DMS 273 treated with DMSO at 0.1 percent for 48 hours (cell line): ENCODE measurements around the gene ZNF808.
"Not testable (repeated sequence)": the region's sequence is repeated elsewhere in the genome, so short reads cannot be mapped to it uniquely, and the experiment has no call there.

Experiments used
- DNase-seq: peaks from one replicate; lab custom pipeline; 2025; lab: John Stamatoyannopoulos, UW

Gene ZNF808

DNA sequence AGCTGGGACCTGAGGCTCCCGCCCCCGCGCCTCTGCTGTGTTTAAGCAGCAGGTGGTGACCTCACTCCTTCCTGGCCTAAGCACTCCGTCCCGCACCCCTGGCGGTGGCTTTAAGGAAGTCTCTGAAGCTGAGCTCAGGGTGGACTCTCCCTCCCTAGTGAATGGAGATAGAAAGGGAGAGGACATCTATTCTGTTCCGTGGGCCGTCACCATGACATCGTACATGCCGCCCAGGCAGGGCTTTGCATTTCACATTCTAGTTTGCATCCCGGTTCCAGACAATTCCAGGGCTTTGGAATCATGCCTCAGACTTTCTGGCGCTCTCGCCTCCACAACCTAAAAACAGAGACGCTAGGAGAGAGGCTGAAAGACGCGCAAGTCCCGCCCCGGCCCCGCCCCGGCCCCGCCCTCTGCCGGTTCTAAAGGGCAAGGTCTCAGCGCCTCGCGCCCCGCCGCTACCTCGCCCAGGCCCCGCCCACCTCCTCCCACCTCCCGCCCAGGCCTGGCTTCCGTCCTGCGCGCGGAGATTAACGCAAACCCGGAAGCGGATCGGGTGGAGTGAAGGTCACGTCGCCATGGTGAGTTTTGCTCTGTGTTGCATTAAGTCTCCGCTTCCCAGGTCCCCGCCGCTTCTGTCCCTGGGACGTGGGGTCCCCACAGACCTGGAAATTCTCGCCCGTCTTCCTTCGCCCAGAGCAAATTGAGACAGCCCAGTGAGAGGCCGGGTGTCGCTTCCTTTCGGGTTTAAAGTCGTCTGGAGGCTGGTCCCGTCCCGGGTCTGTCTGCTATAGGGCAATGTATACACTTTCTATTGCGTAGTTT, at the start of gene ZNF808:
ZNF808 (plus strand) TSS at position 535 of the 822 bp plus-strand sequence. CDS start 15,617 bp downstream, outside the sequence.
- peak; percentile 85 for DNase-seq

- DNase-seq, result not testable (repeated sequence)
Measured at GRCh38 chr19:52484111-52484743, 43.2 kb upstream of the ZNF808 start.

DNA sequence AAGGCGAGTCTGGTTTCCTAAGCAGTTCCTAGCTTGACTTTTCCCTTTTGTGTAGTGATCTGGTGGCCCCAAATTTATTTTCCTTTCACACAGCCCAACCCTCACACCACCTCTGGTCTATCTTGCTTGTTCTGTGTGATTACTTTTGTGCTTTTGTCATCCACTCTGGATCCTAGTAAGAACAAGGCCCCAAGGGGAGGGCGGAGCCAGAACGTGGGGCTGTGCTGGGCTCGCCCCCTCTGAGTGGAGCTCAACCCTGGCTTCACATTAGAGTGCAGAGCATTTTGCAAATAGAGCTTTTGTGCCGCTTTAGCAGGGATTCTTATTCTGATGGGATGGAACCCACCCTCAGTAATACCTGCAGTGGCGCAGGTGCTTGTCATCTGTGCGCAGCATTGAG, 42.4 kb upstream of the ZNF808 start:
- DNase-seq, result not testable (repeated sequence)

- DNase-seq, result not testable (repeated sequence)
Measured at GRCh38 chr19:52485561-52486240, 41.8 kb upstream of the ZNF808 start.

DNA sequence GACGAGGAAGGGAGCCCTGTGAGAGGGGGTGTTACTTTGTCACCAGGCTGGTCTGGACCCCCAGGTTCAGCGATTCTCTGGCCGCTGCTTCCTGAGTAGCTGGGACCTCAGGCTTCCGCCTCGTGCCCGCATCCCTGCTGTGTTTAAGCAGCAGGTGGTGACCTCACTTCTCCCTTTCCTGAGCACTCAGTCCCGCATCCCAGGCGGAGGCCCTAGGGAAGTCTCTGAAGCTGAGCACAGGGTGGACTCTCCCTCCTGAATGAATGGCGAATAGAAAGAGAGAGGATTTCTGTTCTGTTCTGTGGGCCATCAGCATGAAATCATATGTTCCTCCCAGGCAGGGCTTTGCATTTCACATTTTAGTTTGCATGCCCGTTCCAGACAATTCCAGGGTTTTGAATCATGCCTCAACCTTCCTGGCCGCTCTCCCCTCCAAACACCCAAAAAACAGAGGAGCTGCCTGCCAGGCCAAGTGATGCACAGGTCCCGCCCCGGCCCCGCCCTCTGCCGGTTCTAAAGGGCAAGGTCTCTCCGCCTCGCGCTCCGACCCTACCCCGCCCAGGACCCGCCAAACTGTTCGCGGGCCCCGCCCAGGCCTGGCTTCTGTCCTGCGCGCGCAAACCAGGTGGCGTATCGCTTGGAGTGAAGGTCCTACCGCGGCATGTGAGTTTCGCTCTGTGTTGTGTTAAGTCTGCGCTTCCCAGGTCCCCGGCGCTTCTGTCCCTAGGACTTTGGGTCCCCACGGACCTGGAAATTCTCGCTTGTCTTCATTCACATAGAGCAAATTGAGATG, 35.1 kb upstream of the ZNF808 start:
- DNase-seq, result no peak

DNA sequence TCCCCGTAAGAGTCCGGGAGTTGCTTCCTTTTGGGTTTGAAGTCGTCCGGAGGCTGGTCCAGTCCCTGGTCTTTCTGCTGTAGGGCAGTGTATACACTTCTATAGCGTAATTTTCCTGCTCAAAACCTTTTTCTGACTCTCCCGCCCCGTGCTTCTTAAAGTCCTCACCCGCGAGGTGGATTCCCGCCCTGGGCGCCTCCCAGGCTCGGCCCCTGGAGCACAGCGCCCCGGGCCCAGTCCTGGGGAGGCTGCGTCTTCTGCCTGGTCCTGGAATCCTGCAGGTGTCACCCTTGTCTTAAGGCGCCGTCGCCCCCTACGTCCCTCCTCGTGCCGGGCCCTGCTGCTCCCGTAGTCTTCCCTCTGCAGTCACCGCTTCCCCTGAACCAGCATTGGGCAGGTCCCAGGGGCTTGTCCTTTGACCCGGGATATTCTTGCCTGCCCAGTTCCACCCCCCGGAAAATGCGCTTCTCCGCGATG, 34.4 kb upstream of the ZNF808 start:
- no peak for DNase-seq

- DNase-seq, result no peak
Measured at GRCh38 chr19:52494518-52494917, 33.0 kb upstream of the ZNF808 start.

GRCh38 chr19:52498571-52498970, 28.9 kb upstream of the ZNF808 start:
- DNase-seq, result no peak

- not testable (repeated sequence) for DNase-seq
Measured at GRCh38 chr19:52500474-52500873, 27.0 kb upstream of the ZNF808 start.

- not testable (repeated sequence) for DNase-seq
Measured at GRCh38 chr19:52500991-52501390, 26.5 kb upstream of the ZNF808 start.

DNA sequence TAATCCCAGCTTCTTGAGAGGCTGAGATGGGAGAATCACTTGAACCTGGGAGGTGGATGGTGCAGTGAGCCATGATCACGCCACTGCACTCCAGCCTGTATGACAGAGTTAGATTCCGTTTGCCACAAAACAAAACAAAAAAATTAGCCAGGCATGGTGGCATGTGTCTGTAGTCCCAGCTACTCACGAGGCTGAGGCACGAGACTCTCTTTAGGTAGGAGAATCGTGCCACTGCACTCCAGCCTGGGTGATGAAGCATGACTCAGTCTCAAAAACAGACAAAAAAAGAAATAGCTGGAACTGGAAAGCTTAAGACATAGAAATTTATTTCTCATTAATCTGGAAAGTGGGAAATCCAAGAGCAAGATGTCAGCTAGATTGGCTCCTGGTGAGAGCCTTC, 20.2 kb upstream of the ZNF808 start:
- no peak for DNase-seq

DNA sequence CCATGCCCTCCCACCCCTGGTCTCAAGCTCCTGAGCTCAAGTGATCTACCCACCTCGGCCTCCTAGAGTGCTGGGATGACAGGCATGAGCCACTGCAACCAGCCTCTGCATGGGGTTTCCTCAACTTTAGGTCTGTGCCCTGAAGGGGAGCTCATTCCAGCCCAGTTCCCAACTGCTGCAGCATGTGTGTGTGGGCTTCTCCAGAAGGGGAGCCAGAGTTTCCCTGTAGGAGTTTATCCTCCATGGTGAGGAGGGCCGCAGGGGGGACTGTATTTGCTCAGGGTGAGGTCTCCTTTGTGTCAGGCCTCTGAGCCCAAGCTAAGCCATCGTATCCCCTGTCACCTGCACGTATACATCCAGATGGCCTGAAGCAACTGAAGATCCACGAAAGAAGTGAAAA, 11.3 kb upstream of the ZNF808 start:
- no peak for DNase-seq

DNA sequence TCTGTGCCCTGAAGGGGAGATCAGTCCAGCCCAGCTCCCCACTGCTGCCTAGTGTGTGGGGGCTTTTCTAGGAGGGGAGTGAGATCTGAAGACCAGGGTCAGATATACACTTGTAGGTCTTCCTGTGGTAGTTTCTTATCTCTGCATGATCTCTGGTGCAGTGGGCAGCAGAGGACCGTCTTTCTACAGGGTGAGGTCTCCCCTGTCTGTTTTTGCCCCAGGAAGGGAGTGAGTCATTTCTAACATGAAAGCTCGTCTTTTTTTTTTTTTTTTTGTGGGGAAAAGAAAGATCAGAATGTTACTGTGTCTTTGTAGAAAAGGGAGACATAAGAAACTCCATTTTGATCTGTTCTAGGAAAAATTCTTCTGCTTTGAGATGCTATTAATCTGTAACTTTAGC, 8.8 kb upstream of the ZNF808 start:
- DNase-seq, result no peak

DNA sequence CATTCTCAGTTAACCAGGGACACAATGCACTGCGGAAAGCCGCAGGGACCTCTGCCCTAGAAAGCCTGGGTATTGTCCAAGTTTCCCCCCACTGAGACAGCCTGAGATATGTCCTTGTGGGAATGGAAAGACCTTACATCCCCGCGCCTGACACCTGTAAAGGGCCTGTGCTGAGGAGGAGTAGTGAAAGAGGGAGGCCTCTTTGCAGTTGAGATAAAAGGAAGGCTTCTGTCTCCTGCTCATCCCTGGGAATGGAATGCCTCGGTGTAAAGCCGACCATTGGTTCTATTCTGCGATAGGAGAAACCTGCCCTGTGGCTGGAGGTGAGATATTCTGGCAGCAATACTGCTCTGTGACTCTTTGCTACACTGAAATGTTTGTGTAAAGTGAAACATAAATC, 8.3 kb upstream of the ZNF808 start:
- not testable (repeated sequence) for DNase-seq

GRCh38 chr19:52520013-52520412, 7.5 kb upstream of the ZNF808 start:
- no peak for DNase-seq

DNA sequence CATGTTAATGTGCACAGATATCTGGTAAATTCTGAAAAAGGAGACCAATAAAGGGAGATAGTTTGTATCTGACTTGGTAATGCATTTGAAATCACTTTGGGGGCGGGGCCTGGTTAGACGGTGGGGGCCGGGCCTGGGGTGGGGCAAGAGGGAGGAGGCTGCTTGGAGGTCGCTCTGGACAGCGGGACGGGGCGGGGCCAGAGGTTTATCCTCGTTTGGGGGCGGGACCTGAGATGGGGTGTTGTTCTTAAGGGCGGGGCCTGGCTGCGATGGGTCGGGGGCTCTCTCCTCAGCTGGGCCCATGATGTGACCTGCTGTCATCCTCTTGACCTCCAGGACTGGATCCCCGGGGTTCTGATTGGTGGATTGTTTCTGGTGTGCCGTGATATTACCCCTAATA, 4.9 kb upstream of the ZNF808 start:
- DNase-seq, result no peak

GRCh38 chr19:52524086-52524485, 3.4 kb upstream of the ZNF808 start:
- DNase-seq, result no peak

- no peak for DNase-seq
Measured at GRCh38 chr19:52527956-52528351, 486 bp downstream of the ZNF808 start.

- no peak for DNase-seq
Measured at GRCh38 chr19:52532480-52532879, 5.0 kb downstream of the ZNF808 start.

DNA sequence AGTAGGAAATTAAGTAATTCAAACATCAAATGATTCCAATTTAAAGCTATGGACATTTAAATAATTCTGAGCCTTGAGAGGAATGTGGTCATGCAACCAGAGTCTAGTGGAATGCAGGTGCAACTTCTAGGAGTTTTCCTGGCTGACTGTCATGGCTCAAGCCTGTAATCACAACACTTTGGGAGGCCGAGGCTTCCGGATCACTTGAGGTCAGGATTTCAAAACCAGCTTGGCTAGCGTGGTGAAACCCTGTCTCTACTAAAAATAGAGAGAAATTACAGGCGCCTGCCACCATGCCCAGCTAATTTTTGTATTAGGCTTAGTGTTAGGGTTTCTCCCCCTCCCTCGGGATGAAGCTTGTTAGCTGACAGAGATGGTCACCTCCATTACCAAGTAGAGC, 6.4 kb downstream of the ZNF808 start:
- no peak for DNase-seq

GRCh38 chr19:52535385-52535770, 7.9 kb downstream of the ZNF808 start:
- not testable (repeated sequence) for DNase-seq
